Stimulated activated CD8-positive, alpha-beta memory T cell treated with anti-CD3 and anti-CD28 coated beads, Interleukin-12 subunit alpha, Interleukin-12 subunit beta, amount 100 ng/mL, for 1 hour (primary cell): ENCODE data around the gene FBXL17.

ENCODE experiments used
- DNase-seq: peaks from one replicate; pipeline ENCODE4 v3.0.0-alpha.2; 2020; ENCODE audit warnings: low read depth

FBXL17 gene

DNA sequence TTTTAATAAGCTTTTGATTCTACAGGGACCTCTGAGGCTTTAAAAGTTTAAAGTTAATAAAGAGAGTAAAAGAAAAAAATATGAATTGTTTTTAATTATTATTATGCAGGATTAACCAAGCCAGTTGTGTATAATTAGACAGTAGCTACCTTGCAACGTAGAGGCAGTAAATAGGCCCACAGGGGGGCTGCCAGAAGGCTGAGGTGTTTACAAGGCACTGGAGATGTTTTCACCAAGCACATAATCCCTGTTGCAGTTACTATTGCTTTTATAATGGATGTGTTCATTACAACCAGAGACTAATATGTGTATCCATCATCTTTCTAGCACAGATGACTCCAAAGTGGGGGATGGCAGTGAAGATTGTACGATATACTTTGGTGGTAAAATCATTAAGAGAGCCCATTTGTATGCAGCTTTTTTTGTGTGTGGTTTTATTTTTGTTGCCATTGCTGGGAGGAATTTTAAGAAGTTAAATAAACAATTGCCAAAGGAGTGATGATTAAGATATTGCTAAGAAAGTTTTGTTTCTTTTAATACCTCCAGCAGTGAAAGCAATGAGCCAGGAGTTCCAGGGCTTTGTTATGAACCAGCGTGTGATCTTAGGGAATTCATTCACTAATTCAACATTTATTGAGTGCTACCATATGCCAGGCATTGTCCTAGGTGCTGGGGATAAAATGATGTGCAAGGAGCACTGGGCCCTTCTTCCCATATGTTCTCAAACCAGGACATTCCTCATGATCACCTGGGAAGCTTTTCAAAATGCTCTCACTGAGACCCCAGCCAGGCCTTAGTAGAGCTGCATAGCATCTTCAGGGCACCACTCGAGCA, 572.5 kb downstream of the FBXL17 start:
- no peak for DNase-seq
